CD4-positive, alpha-beta T cell treated with Interleukin-4 for 4 hours (primary cell): ENCODE data around the gene CARD11.
A peak's percentile ranks its signal among the peaks of the same experiment; 100 is the strongest.

Experiments used
- DNase-seq: peaks from one replicate; pipeline ENCODE4 v3.0.0-alpha.2; 2020

CARD11 gene

DNA sequence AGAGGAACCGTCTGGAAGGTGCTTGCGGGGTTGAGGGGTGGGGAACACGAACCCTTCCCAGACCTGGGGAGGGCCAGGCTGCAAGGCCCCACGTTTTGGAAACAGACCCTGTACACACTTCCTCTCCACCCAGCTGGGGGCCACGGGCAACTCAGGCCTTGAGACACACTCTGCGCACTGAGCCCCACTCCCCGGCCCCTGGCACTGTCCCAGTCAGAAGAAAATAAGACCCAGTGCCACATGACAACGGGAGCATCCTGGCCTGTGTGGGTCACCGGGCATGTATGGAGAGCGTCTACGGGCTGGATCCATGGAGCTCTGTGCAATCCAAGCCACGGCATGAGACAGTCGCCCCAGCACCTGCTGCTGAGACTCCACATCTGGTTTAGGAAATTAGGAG lies 63.7 kb downstream of the CARD11 start:
- DNase-seq = no peak

DNA sequence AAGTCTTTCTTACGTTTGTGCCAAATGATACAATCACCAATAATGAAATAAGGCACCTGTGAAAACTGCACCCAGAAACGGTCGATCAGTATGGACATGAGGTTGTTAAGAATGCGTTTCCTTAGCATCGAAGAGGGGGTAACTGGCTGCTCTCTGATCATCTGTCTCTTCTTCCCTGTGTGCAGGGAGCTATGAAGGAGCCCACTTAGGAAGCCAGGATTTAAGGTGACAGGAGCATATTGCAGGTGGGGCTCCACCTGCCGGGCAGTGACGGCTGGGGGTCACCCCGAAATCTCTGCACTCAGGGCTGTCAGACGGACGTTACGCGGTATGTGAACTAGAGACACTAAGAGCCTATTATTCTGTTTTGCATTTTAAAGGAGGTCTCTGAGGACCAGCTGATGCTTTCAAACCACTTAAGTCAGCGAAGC lies 64.5 kb downstream of the CARD11 start:
- no peak for DNase-seq

DNA sequence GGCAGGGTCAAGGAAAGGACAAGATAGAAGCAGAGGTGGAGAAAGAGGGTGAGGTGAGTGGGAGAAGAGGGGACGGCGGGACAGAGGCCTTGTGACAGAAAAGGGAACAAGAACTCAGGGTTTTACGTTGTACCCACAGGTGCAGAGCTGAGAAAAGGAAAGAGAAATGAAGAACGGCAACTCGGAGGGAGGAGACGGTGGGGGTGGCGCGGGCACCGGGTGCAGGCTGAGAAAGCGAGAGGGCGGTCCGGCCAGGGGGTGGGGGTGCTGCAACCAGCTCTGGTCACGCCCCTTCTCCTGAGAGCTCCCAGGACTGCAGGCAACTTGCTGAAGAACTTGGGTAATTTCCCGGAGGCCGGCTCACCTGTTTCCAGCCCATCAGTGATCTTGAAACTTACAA lies 65.3 kb downstream of the CARD11 start:
- DNase-seq = peak; percentile 62

DNA sequence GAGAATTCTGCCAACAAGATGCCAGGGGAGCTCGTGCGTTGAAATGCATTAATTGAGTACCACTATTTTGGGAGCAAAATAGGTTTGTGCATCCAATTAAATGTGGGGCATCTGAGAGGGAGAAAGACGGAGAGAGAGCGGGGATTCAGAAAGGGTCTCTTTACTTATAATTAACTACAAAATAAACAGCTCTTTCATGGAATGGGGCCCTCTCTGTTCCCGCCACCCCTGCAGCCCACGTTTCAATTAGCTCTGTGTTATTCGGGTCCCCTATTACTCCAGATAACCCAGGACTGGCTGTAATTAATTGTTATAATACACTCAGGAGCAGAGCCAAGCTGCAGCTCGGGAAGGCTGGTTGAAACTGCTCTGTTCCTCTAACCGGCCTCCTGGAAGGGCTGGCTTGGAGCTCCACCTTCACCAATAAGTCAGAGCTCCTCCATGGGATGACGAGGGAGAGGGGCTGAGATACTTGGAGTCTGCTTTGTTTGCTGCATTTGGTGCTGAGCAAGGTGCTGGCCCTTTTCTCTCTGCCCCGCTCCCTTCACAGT lies 67.8 kb downstream of the CARD11 start:
- DNase-seq = no peak

DNA sequence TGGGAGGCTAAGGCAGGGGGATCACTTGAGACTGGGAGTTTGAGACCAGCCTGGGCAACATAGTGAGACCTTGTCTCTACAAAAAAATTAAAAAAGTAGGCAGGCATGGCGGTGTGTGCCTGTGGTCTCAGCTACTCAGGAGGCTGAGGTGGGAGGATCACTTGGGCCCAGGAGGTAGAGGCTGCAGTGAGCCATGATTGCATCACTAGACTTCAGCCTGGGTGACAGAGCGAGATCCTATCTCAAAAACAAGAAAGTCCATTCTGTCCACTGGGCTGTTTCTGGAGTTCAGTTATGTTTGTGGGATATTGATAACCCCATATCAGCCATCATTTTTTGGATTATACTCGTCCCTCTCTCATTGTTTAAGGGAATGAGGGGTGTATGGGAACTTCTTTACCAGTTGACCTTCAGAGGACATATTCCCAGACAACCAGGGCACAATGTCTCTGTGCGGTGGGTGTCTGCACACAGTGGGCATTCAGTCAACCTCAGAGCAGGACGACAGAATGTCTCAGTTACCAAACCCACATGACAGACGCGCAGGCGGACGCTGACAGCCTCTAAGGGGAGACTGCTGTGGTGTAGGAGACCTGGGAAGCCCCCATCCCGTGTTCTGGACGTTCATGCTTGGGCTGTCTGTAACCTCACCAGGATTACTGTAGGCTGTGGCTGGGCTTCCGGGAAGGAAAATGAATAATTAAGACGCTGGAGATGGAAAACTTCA lies 69.4 kb downstream of the CARD11 start:
- no peak for DNase-seq

DNA sequence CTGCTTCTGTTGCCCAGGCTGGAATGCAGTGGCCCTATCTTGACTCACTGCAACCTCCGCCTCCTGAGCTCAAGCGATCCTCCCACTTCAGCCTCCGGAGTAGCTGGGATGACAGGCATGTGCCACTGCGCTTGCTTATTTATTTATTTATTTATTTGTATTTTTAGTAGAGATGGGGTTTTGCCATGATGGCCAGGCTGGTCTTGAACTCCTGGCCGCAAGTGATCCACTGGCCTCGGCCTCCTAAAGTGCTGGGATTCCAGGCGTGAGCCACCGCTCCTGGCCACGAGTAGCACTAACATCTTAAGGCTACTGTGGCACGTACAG lies 70.9 kb downstream of the CARD11 start:
- DNase-seq = no peak

DNA sequence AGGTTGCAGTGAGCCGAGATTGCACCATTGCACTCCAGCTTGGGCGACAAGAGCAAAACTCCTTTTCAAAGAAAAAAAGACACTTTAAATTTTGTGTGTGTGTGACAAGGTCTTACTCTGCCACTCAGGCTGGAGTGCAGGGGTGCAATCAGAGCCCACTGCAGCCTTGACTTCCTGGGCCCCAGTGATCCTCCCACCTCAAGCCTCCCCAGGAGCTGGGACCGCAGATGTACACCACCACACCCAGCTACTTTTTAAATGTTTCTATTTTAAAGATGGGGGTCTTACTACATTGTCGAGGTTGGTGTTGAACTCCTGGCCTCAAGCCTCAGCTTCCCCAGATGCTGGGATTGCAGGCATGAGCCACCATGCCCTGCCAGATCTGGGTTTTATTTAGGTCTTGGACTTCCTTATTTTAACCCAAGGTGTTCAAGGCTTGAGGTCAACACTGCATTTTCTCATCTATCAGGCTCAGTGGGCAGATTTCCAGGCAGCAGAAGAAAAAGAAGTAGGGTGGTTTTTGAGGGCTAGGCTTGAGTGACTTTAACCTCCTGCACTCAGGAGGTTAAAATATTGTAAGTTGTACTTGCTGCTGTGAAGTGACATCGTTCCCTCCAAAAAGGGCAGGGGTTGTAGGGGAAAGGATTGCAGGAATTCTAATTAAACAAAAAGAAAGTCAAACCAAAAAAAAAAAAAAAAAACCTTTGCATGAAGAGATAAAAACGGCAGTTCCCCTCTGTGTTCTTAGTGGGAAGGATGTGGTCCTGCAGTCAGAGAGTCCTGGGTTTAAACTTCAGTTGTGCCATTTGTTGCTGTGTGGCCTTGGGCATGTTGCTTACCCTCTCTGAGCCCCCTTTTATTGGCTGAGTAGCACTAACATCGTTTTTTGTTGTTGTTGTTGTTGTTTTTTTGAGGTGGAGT lies 71.5 kb downstream of the CARD11 start:
- DNase-seq = no peak

DNA sequence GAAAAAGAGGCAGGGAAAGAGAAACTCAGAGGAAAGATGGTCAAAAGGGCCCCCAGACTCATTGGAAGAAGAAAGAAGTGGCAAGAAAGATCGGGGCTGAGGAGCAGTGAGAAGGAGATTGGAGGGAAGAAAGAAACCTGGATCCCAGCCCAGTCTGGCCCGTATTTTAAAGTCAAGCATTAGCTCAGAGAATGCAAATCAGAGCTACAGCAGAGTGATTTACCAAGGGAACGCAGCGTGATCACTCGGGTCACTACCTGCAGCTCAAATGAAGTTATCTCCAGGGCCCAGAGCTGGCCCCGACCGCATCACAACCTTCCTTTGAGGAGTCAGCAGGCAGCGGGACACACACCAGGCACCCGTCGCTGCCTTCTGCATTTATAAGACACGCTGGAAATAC lies 72.8 kb downstream of the CARD11 start:
- no peak for DNase-seq

DNA sequence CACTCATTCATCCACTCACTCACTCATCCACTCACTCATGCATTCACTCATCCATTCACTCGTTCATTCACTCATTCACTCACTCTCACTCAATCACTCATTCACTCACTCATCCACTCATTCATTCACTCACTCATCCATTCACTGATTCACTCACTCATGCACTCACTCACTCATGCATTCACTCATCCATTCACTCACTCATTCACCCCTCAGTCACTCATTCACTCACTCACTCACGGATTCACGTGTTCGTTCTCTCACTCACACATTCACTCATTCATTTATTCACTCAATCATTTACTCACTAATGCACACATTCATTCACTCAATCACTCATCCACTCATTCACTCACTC lies 73.4 kb downstream of the CARD11 start:
- DNase-seq = no peak

DNA sequence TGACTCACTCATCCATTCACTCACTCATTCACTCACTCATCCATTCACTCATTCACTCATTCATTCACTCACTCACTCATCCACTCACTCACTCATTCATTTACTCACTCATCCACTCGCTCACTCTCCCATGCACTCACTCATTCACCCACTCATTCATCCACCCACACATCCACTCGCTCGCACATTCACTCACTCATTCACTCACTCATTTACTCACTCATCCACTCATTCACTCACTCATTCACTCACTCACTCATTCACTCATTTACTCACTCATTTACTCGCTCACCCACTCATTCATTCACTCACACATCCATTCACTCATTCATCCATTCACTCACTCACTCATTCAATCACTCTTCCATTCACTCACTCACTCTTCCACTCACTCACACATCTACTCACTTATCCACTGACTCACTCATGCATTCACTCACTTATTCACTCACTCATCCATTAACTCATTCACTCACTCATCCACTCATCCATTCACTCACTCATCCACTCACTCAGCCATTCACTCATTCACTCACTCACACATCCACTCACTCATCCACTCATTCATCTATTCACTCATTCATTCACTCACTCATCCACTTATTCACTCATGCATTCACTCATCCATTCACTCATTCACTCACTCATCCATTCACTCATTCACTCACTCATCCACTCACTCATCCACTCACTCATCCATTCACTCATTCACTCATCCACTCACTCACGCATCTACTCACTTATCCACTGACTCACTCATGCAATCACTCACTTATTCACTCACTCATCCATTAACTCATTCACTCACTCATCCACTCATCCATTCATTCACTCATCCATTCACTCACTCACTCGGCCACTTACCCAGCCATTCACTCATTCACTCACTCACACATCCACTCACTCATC lies 74.0 kb downstream of the CARD11 start:
- no peak for DNase-seq

DNA sequence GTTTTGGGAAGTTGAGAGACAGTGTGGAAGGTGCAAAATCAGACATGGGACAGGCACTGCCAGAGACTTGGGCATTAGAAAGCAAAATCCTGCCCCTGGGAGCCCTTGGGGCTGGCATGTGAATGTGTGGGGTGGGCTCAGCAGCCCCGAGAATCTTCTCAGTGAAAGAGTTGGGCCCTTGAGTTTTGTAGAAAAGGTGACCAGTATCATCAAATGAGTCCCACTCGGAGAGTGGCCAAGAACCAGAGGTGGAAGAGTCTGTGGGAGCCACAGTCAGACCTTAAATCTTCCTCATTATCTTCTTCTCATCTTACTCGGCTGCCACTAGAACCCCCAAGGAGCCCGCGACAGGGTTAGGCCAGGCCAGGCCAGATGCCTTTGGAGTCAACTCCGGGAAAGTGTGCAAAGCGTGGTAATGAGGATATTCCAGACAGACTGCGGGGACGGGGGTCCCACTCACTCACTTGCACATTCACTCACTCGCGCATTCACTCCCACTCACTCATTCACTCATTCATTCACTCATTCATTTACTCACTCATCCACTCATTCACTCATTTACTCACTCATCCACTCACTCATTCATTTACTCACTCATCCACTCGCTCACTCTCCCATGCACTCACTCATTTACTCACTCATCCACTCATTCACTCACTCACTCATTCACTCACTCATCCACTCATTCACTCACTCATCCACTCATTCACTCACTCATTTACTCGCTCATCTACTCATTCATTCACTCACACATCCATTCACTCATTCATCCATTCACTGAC lies 74.9 kb downstream of the CARD11 start:
- no peak for DNase-seq

DNA sequence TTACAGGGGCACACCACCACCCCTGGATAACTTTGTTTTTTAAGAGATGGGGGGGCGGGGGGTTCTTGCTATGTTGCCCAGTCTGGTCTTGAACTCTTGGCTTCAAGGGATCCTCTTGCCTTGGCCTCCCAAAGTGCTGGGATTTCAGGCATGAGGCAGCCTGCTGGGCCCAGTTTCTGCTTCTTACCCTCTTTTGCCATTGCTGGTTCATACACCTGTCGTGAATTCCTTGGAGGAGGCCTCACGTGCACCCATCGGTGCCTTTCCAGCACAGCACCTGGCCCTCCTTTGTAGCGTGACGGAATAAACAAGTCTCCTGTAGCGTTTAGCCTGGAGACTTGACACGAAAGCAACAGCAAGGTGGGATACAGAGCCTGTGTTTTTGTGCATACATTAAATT lies 75.5 kb downstream of the CARD11 start:
- DNase-seq = no peak

DNA sequence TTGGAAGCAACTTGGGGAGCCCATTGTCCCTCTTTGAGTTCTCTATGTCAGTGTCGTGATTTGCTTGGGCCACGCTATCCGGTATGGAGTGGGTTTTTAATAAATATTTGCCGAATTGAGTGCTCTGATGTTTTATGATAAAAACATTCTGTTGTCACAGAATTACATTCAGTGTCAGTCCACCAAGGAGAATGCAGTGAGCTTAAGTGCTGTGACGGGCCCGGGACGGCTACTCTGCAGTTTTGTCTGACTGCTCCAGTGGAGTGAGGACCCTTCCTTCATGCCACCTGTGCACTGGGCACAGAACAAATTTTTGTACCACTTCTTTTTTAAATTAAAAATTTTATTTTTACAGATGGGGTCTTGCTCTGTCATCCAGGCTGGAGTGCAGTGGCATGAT lies 76.0 kb downstream of the CARD11 start:
- no peak for DNase-seq

DNA sequence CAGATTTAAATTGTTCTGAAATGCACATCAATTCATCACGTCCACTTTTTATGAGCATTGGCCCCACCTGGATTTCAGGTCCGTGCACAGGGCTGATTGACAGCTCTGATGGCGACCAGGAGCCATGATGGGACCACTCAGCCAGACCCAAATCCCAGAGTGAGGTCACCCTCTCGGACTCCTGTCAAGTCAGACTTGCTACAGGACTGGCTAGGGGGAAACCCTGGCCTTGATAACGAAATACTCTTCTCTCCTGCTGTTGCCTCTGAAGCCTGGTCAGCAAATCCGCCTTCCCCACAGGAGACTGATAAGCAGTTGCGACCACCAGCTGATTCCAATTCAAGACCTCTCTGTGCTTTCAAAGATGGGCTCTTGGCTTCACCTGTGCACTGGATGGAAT lies 76.4 kb downstream of the CARD11 start:
- no peak for DNase-seq

DNA sequence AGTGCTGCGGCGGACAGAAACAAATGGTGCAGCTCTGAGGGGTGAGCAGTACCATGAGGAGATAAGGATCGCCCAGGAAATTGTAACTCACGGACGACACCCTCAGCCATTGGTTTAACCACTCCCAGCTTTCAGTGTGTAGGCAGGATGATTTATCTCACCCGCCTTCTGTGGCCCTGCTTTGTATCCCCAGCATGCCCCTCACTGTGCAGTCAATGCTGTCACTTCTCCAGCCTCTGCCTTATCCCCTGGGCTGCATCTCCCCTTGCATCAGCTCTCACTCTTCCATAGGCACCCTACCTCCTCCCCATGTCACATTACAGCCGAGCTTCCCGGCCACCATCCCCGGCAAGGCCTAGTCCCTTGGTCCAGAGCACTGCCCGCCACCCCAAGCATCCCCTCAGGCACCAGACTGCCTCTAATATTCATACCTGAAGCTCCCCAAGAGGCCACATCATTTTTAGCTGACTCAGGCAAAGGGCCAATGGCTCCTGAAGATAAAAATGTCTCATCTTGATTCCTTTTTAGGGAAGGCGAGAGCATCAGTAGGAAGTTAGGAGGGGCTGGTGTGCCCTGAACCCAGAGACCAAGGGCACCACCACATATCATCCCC lies 77.1 kb downstream of the CARD11 start:
- DNase-seq = no peak

DNA sequence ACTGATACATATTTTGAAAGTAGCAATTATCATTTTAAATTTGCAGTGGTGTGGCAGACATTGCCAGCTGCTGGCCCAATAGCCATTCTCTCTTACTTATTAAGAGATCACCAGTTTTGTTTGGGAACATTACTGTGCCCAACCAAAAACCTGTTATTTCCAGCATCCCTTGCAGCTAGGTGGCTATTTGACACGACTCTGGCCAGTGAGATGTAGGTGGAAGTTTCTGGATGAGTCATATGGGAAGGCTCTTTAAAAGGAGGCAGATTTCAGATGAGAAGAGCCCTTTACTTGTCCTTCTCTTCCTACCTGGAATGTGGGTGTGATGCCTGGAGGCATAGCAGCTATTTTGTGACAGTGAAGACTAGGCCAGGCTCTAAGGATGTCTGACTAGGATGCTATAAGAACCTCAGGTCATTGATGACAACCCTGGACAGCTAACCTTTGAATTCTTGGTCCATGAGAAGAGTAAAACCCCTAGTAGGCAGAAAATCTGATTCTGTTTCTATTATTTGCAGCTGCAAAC lies 77.9 kb downstream of the CARD11 start:
- DNase-seq = no peak

DNA sequence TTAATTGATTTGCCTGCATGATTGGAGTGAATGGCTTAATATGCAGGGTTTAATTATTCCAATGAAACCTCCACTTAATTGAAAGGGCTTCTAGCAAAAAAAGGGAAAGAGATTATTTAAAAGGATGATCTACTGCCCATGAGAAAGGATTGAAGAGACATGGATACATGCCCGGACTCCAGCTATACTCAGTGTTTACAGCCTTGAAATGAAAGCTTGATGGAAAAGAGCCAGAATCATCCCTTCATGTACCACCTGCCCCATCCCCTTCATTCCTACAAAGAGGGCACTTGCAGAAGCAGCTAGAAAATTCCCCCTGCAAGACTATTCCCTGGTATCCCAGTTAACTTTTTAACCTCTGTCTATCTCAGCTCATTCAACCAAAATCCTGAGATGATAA lies 78.4 kb downstream of the CARD11 start:
- DNase-seq = no peak

DNA sequence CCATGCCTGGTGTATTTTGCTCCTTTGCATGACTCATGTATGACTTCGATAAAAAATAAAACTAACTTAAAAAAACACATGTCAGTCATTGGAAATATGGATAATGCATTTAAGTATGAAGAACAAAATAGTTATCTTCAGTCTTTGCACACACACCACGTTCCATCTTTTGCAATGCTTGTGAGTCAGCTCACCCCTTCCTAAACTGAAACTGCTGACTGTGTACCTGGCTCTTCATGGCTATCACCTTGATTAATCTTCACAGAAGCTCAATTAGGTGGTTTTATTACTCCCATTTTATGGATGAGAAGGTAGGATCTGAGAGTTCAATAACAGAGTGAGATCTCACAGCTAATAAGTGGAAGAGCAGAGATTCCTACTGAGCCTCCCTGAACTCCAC lies 79.5 kb downstream of the CARD11 start:
- no peak for DNase-seq

DNA sequence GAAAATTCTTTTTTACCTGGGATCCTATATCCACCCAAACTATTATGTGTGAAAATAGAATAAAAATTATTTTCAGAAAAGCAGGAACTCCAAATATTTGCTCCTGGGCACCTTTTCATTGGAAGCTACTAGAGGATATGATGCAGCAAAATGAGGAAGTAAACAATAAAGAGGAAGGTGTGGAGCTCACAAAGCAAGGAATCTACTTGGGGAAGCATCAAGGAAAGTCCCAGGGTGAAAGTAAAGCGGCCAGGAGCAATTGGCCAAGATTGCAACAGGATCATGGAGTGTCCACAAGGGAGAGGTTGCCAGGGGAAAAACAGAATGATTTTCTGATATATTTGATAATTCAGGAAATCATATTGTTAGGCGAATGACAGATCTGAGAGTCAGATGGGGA lies 80.8 kb downstream of the CARD11 start:
- DNase-seq = no peak

DNA sequence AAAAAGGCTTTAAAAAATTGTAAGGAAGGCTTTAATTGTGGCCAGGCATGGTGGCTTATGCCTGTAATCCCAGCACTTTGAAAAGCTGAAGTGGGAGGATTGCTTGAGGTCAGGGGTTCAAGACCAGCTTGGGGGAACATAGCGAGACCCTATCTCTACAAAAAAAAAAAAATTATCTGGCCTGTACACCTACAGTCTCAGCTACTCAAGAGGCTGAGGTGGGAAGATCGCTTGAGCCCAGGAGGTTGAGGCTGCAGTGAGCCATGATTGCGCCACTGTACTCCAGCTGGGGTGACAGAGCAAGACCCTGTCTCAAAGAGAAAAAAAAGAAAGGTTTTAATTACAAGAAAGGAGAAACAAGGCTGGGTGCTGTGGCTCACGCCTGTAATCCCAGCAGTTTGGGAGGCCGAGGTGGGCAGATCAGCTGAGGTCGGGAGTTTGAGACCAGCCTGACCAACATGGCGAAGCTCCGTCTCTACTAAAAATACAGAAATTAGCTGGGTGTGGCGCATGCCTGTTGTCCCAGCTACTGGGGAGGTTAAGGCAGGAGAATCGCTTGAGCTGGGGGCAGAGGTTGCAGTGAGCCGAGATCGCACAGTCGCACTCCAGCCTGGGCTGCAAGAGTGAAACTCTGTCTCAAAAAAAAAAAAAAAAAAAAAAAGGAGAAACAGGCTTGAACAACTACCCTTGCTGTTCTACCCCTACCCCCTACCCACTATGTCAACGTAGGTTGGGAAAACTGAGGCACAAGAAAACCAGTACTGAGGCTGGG lies 83.7 kb downstream of the CARD11 start:
- no peak for DNase-seq
